ENCODE measurements around the gene GIPC1.
A peak's percentile ranks its signal among the peaks of the same experiment; 100 is the strongest.
"Not testable (repeated sequence)": the region's sequence is repeated elsewhere in the genome, so short reads cannot be mapped to it uniquely, and the experiment has no call there.

The GIPC1 gene

GRCh38 chr19:14496029-14496833 lies at the start of gene GIPC1:
GIPC1 (minus strand) TSS chr19:14496127; CDS start chr19:14482976, 13,151 bp downstream.
- H3K4me3 ChIP-seq (replicated peaks; ENCODE audit: low read depth, low read length) = peak within 1 kb of the TSS; percentile 79
- TF ChIP-seq, protein P1, sequence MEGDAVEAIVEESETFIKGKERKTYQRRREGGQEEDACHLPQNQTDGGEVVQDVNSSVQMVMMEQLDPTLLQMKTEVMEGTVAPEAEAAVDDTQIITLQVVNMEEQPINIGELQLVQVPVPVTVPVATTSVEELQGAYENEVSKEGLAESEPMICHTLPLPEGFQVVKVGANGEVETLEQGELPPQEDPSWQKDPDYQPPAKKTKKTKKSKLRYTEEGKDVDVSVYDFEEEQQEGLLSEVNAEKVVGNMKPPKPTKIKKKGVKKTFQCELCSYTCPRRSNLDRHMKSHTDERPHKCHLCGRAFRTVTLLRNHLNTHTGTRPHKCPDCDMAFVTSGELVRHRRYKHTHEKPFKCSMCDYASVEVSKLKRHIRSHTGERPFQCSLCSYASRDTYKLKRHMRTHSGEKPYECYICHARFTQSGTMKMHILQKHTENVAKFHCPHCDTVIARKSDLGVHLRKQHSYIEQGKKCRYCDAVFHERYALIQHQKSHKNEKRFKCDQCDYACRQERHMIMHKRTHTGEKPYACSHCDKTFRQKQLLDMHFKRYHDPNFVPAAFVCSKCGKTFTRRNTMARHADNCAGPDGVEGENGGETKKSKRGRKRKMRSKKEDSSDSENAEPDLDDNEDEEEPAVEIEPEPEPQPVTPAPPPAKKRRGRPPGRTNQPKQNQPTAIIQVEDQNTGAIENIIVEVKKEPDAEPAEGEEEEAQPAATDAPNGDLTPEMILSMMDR (IDR thresholded peaks at IDR 0.05; ENCODE audit: low read length, missing control alignments) = no peak
- peak; percentile 99 for DNase-seq (ENCODE audit: low read depth)

- no peak for DNase-seq (ENCODE audit: low read depth)
- no peak overlapping the region for H3K4me3 ChIP-seq (replicated peaks; ENCODE audit: low read depth, low read length)
- TF ChIP-seq, protein P1 (IDR thresholded peaks at IDR 0.05; ENCODE audit: low read length, missing control alignments) = no peak
Measured at GRCh38 chr19:14545716-14546082, 49.8 kb upstream of the GIPC1 start.

DNA sequence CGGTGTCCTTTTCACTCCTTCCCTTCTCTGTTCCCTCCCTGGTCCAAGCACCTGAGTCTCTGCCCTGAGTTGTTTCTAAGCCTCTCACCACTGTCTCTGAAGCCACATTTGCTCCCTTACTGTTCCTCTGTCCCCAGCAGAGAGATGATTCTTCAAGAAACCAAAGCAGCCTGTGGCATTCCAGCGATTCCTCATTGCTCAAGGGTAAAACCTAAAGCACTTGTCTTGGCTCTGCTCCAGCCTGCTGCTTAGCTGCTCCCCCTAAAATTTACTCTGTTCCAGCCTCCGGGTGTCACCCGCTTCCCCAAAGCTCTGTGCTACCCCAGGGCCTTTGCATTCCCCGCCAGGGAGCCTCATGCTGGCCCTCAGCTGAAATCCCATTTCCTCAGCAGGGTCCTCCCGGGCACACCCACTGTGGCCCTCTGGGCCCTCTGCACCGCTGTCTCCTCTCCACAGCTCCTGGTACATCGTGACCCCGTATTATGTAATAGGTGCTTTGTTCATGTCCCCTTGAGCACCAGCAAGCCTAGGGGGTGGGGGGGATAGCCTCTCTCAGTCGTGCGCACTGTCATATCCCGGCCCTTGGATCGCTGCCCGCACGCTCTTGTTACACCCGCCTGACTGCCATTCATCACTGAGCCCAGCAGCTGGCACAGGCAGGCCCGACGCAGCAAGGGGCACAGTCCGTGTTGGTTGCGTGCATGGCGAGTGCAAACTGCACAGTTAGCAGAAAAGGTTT lies 49.2 kb upstream of the GIPC1 start:
- TF ChIP-seq, protein P1 (IDR thresholded peaks at IDR 0.05; ENCODE audit: low read length, missing control alignments) = no peak
- no peak for DNase-seq (ENCODE audit: low read depth)
- no peak overlapping the region for H3K4me3 ChIP-seq (replicated peaks; ENCODE audit: low read depth, low read length)

DNA sequence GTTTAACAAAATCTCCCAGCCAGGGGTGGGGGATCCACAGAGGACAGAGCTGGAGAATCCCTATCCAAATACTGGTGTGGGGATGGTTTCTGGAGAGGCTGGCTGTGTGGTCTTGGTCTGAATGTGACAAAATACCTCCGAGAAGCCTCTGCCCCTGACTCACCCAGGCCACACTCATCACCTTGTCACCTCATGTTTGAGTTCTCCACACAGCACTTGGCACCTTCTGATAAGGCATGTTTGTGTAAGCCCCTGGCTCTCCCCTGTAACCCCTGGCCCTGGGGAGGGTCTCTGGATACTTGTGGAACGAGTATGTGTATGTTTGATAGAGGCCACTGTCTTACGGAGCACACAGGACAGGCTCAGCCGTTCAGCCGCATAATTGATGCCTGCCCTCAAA lies 48.1 kb upstream of the GIPC1 start:
- TF ChIP-seq, protein P1 (IDR thresholded peaks at IDR 0.05; ENCODE audit: low read length, missing control alignments) = no peak
- DNase-seq (ENCODE audit: low read depth) = no peak
- no peak overlapping the region for H3K4me3 ChIP-seq (replicated peaks; ENCODE audit: low read depth, low read length)

DNA sequence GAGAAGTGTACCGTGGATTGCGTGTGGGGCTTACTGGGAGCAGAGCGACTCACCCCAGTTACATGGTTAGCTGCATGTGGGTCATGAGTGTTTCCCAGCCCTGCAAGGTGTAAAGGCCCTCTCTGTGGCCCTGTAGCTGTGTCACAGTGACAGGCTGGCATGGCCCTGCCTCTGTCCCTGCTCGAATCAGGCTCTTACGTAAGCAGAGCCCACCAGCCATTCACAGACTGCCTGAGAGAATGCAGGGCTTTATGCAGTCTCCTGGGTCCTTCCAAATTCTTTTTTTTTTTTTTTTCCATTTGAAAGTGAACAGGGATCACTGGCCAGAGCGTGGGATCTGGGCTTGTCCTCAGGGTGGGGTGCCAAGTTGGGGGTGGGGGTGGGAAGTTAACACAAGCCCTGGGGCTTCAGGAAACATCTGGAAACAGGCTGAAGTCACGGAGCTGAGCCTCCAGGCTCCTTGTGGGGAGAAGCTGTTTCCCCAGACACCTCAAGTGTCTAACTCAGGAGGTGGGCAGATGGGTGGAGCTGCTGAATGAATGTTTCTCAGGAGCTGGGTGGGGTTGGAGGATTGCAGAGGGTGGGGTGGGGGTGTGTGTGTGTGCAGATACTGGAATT lies 46.9 kb upstream of the GIPC1 start:
- TF ChIP-seq, protein P1 (IDR thresholded peaks at IDR 0.05; ENCODE audit: low read length, missing control alignments) = no peak
- H3K4me3 ChIP-seq (replicated peaks; ENCODE audit: low read depth, low read length) = no peak overlapping the region
- peak; percentile 30 for DNase-seq (ENCODE audit: low read depth)

DNA sequence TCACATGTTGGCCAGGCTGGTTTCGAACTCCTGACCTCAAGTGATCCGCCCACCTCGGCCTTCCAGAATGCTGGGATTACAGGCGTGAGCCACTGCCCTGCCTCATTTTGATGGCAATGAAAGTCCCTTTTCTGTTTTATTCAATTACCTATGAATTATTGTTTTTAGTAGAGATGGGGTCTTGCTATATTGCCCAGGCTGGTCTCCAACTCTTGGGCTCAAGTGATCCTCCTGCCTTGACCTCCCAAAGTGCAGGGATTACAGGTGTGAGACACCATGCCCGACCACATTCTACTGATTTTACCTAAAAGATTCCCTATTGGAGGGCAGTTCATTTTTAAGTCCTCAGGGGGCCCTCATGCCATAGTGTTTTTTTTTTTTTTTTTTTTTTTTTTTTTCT lies 46.1 kb upstream of the GIPC1 start:
- not testable (repeated sequence) for DNase-seq (ENCODE audit: low read depth); H3K4me3 ChIP-seq (replicated peaks; ENCODE audit: low read depth, low read length)
